Measurements from ENCODE around the gene PYCR2. TPM values are rescaled to one million over a fixed set of nuclear protein-coding genes. Genes with fewer than 3 reads are reported as not detected.
A peak's percentile ranks its signal among the peaks of the same experiment; 100 is the strongest.

PYCR2 gene
- total RNA-seq, 1 experiment from 2014 or later: 173 TPM

DNA sequence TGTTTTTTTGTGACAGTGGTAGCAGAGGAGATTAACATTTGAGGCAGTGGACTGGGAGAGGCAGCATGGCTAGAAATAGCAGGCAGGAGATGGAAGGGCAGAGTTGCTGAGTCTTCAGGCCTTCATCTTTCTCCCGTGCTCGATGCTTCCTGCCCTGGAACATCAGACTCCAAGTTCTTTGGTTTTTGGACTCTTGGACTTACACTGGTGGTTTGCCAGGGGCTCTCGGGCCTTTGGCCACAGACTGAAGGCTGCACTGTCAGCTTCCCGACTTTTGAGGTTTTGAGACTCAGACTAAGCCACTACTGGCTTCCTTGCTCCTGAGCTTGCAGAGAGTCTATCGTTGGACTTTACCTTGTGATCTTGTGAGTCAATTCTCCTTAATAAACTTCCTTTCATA lies 41.2 kb upstream of the PYCR2 start:
- BruUV-seq (replicated peaks): no TSS peak
- POLR2A ChIA-PET: interaction anchor here (0.6 to 1.0 kb wide), 2 partner anchors 22 to 75 kb away, joined by 4 read pairs; no protein-coding TSS in a partner anchor
- no peaks in the 10 kb centered on the region for H3K27me3 Mint-ChIP-seq (ENCODE audit: insufficient read depth, unreplicated experiment)
- no peaks in the 10 kb centered on the region for H3K36me3 Mint-ChIP-seq (ENCODE audit: insufficient read depth, unreplicated experiment)
- DNase-seq (ENCODE audit: unreplicated experiment): no peak
- CTCF ChIA-PET: interaction anchor here (0.5 to 1.3 kb wide), 6 partner anchors 9 to 491 kb away, joined by 3 to 4 read pairs (median 3); no protein-coding TSS in a partner anchor
- peaks cover 5% of the 10 kb centered on the region for H3K4me1 Mint-ChIP-seq (ENCODE audit: insufficient read depth, unreplicated experiment)
- no peaks in the 10 kb centered on the region for H3K9me3 Mint-ChIP-seq (ENCODE audit: unreplicated experiment)
- no peak overlapping the region for H3K4me3 Mint-ChIP-seq (ENCODE audit: unreplicated experiment)
- no peak overlapping the region for H3K27ac Mint-ChIP-seq (ENCODE audit: low read depth, unreplicated experiment)
- TF ChIP-seq, protein P1, sequence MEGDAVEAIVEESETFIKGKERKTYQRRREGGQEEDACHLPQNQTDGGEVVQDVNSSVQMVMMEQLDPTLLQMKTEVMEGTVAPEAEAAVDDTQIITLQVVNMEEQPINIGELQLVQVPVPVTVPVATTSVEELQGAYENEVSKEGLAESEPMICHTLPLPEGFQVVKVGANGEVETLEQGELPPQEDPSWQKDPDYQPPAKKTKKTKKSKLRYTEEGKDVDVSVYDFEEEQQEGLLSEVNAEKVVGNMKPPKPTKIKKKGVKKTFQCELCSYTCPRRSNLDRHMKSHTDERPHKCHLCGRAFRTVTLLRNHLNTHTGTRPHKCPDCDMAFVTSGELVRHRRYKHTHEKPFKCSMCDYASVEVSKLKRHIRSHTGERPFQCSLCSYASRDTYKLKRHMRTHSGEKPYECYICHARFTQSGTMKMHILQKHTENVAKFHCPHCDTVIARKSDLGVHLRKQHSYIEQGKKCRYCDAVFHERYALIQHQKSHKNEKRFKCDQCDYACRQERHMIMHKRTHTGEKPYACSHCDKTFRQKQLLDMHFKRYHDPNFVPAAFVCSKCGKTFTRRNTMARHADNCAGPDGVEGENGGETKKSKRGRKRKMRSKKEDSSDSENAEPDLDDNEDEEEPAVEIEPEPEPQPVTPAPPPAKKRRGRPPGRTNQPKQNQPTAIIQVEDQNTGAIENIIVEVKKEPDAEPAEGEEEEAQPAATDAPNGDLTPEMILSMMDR (IDR thresholded peaks at IDR 0.05; ENCODE audit: unreplicated experiment): no peak
- intact Hi-C loops (cut with micrococcal nuclease): no loop called here

DNA sequence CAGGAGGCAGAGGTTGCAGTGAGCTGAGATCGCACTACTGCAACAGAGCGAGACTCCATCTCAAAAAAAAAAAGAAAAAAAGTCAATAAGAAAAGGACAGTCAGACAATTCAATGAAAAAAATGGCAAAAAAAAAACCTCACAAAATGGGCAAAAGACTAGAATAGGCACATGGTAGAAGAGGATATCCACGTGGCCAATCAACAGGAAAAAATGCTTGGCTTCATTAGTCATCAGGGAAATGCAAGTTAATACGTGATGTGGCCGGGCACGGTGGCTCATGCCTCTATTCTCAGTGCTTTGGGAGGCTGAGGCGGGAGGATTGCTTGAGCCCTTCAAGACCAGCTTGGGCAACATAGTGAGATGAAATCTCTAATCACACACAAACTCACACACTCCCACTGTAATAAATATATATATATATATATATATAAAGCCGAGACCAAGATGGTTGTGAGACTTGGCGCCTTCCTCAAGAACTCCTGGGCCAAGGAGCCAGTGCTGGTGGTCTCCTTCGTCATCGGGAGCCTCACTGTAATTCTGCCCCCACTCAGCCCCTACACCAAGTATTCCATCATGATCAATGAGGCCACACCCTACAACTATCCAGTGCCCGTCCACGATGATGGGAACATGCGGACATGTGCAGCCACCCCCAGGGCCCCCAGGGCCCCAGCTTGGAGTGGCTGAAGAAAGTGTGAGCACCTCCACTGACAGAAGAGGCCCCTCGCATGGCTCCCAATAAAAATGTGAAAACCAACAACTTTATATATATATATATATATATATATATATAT lies 39.9 kb upstream of the PYCR2 start:
- H3K4me1 Mint-ChIP-seq (ENCODE audit: insufficient read depth, unreplicated experiment): peaks cover 5% of the 10 kb centered on the region
- intact Hi-C loops (cut with micrococcal nuclease): no loop called here
- peak; percentile 59 for DNase-seq (ENCODE audit: unreplicated experiment)
- POLR2A ChIA-PET: no interaction called here
- TF ChIP-seq, protein P1 (IDR thresholded peaks at IDR 0.05; ENCODE audit: unreplicated experiment): no peak
- no peak overlapping the region for H3K27ac Mint-ChIP-seq (ENCODE audit: low read depth, unreplicated experiment)
- CTCF ChIA-PET: interaction anchor here (0.6 to 1.8 kb wide), 7 partner anchors 12 to 489 kb away, joined by 3 to 6 read pairs (median 3); partner anchors contain the start of gene TMEM63A
- H3K27me3 Mint-ChIP-seq (ENCODE audit: insufficient read depth, unreplicated experiment): no peaks in the 10 kb centered on the region
- H3K4me3 Mint-ChIP-seq (ENCODE audit: unreplicated experiment): no peak overlapping the region
- no peaks in the 10 kb centered on the region for H3K36me3 Mint-ChIP-seq (ENCODE audit: insufficient read depth, unreplicated experiment)
- no TSS peak for BruUV-seq (replicated peaks)
- no peaks in the 10 kb centered on the region for H3K9me3 Mint-ChIP-seq (ENCODE audit: unreplicated experiment)

DNA sequence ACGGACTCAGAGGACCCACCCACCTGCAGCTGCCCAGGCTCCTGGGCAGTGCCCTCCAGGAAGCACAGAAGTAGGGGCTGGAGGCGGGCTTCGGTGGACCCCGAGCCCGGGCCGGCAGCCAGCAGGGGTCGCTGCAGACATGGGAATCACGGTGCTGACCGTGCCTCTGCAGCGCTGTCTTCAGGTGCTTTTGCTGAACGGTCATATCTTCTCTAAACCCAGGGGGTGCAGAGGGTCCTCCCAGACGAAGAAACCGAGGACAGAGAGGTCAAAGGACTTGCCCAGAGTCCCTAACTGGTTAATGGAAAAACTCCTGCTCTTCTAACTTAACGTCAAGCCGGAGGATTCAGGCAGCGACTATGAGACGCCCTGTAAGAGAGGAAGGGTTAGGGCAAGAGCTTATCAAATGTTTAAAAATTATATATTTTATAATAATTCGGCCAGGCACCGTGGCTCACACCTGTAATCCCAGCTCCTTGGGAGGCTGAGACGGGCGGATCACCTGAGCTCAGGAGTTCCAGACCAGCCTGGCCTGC lies 38.5 kb upstream of the PYCR2 start:
- Mint-ChIP-seq H3K9me3 (ENCODE audit: unreplicated experiment) (no peaks in the 10 kb centered on the region), H3K27ac (ENCODE audit: low read depth, unreplicated experiment) (no peak overlapping the region), H3K4me1 (ENCODE audit: insufficient read depth, unreplicated experiment) (peaks cover 5% of the 10 kb centered on the region), H3K4me3 (ENCODE audit: unreplicated experiment) (no peak overlapping the region), H3K27me3 (ENCODE audit: insufficient read depth, unreplicated experiment) (no peaks in the 10 kb centered on the region), H3K36me3 (ENCODE audit: insufficient read depth, unreplicated experiment) (no peaks in the 10 kb centered on the region)
- POLR2A ChIA-PET: interaction anchor here (0.8 to 1.1 kb wide), 3 partner anchors 11 to 185 kb away, joined by 3 to 4 read pairs (median 4); partner anchors contain the start of gene SRP9
- TF ChIP-seq, protein P1 (IDR thresholded peaks at IDR 0.05; ENCODE audit: unreplicated experiment): peak; percentile 45
- no TSS peak for BruUV-seq (replicated peaks)
- CTCF ChIA-PET: interaction anchor here (0.5 to 1.8 kb wide), 12 partner anchors 12 to 415 kb away, joined by 3 to 7 read pairs (median 3); no protein-coding TSS in a partner anchor
- no peak for DNase-seq (ENCODE audit: unreplicated experiment)
- intact Hi-C loops (cut with micrococcal nuclease): no loop called here

All from MCF 10A (cell line).